ENCODE measurements around the gene CDCA4. TPM values are rescaled to one million over a fixed set of nuclear protein-coding genes. Genes with fewer than 3 reads are reported as not detected.
"Not testable (repeated sequence)": the region's sequence is repeated elsewhere in the genome, so short reads cannot be mapped to it uniquely, and the experiment has no call there.

CDCA4 gene
- total RNA-seq, 1 donor from 2014 or later: 46.9 TPM

DNA sequence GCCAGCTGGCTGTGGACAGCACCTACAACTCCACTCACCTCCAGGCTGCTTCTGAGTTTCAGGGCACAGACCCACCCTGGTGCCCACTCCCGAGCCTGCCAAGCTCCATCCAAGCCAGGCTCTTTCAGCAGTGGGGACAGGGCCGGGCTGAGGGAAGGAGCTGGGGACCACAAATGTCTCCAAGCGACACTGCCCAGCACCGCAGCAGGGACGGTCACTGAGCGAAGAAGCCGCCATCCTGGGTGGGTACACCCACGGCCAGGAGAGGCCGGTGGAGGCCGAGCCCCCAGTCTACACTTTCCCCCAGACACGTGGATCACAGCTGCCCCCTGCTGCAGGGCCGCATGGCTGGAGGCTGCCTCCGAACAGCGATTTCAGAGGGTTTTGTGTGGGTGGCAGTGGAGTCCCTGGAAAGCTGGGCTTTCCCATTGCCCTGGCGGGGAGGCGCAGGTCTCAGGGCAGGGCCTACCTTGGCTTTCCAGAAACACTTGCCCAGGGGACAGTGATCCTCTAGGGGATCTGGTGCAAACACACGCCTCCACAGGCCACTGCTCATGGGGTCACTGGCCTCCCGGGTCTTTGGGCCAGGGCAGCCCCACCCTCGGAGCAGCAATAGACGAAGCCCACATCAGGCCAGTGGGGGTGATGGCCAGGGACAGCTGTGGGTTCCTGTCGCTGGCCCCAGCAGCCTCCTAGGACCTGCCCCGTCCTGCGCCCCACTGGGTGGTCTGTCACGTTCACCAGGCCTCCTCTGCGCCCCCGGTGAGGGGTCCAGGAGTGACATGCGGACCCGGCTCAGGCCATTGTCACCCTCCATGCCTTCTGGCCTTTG lies 45.6 kb upstream of the CDCA4 start:
- DNase-seq (ENCODE audit: low read depth): no peak
- TF ChIP-seq, protein P1, sequence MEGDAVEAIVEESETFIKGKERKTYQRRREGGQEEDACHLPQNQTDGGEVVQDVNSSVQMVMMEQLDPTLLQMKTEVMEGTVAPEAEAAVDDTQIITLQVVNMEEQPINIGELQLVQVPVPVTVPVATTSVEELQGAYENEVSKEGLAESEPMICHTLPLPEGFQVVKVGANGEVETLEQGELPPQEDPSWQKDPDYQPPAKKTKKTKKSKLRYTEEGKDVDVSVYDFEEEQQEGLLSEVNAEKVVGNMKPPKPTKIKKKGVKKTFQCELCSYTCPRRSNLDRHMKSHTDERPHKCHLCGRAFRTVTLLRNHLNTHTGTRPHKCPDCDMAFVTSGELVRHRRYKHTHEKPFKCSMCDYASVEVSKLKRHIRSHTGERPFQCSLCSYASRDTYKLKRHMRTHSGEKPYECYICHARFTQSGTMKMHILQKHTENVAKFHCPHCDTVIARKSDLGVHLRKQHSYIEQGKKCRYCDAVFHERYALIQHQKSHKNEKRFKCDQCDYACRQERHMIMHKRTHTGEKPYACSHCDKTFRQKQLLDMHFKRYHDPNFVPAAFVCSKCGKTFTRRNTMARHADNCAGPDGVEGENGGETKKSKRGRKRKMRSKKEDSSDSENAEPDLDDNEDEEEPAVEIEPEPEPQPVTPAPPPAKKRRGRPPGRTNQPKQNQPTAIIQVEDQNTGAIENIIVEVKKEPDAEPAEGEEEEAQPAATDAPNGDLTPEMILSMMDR (conservative IDR thresholded peaks at IDR 0.05; ENCODE audit: low read depth, low read length): no peak
- no peak overlapping the region for H3K4me3 ChIP-seq (ENCODE audit: low read depth, low read length)

DNA sequence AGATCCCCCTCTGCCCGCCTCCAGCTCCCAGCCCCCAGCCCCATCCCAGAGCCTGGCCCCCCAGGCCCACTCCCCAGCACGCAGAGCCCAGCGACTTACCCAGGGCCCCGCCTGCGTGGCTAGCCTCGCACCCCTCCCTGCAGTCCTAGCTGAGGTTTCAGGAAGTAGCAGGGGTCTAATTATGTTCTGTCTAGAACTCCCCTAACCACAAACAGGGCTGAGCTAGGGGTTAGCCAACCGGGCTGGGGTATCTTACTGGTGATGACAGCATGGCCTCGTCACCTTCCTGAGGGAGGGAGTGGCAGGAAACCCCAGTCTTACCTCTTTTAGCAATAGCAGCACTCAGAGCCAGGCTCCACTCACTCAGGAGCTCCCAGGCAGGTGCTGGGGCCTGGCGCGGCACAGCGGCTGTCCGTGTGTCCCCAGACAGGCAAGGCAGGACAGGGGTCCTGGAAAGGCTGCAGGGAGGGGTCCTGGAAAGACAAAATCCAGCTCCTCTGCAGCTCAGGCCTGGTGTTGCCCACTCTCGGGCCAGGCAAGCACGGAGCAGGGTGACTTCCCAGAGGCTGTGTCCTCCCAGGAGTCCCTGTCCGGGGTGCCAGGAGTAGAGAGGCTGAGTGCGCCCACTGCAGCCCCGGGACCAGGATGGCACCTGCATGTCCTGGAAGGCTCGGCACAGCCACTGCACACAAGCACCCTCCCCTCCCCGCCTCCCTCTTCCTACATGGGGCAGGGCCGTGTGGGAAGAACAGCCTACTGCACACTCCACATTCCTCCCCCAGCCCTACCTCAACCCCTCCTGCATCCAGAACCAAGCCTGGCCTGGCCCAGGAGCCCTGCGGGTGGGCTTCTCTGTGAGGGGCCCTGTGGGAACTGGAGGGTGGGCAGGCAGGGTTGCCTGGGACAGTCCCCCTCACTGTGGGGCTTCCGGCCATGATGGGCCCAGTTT lies 44.7 kb upstream of the CDCA4 start, which contains the start of gene GPR132:
GPR132 (minus strand) TSS at position 151 of the 949 bp plus-strand sequence. CDS start 10,010 bp downstream, outside the sequence.
- no peak within 1 kb of the TSS for H3K4me3 ChIP-seq (ENCODE audit: low read depth, low read length)
- TF ChIP-seq, protein P1 (conservative IDR thresholded peaks at IDR 0.05; ENCODE audit: low read depth, low read length): no peak
- DNase-seq (ENCODE audit: low read depth): no peak

DNA sequence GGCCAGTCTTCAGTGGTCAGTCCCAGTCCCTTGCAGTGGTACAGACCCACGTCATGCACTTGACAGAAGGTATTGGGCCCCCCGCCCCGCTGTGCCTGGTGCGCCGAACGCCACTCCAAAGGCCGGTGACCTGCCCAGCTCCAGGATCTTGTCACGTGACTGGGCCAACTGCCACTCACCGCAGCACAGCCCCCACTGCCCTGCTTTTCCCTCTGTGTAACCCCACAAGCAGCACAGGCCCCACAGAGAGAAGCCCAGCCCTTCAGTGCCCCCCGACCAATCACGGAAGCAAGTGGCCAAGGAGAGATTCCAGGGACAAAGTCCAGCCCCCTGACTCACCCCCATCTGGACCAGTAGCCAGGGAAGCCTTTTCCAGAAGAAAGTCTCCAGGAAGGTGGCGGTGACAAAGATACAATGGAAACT lies 43.8 kb upstream of the CDCA4 start:
- DNase-seq (ENCODE audit: low read depth): no peak
- TF ChIP-seq, protein P1 (conservative IDR thresholded peaks at IDR 0.05; ENCODE audit: low read depth, low read length): no peak
- H3K4me3 ChIP-seq (ENCODE audit: low read depth, low read length): no peak overlapping the region

DNA sequence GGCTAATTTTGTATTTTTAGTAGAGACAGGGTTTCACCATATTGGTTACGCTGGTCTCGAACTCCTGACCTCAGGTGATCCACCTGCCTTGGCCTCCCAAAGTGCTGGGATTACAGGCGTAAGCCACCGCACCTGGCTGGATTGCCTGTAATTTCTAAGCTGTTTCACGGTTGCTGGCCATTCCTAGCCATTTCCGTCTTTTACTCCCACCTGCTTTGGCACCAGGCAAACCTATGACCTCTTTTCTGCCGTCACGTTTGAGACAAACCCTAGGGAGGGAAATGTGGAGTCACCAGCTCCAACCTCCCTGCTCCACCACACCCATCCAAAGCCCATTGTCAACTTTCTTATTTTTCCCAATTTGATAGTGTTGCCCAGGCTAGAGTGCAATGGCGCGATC lies 43.1 kb upstream of the CDCA4 start:
- DNase-seq (ENCODE audit: low read depth): no peak
- H3K4me3 ChIP-seq (ENCODE audit: low read depth, low read length): no peak overlapping the region
- TF ChIP-seq, protein P1 (conservative IDR thresholded peaks at IDR 0.05; ENCODE audit: low read depth, low read length): no peak

DNA sequence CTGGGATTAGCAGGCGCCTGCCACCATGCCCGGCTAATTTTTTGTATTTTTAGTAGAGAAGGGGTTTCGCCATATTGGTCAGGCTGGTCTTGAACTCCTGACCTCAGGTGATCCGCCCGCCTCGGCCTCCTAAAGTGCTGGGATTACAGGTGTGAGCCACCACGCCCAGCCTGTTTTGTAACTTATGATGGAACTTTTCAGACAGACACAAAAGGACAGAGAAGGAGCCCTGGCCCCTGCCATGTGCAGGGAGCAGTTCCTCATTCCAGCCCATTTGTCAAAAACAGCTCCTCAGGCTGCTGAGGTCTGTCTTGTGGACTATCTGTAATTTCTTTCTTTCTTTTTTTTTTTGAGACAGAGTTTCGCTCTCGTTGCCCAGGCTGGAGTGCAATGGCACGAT lies 42.6 kb upstream of the CDCA4 start:
- DNase-seq (ENCODE audit: low read depth); H3K4me3 ChIP-seq (ENCODE audit: low read depth, low read length): not testable (repeated sequence)

DNA sequence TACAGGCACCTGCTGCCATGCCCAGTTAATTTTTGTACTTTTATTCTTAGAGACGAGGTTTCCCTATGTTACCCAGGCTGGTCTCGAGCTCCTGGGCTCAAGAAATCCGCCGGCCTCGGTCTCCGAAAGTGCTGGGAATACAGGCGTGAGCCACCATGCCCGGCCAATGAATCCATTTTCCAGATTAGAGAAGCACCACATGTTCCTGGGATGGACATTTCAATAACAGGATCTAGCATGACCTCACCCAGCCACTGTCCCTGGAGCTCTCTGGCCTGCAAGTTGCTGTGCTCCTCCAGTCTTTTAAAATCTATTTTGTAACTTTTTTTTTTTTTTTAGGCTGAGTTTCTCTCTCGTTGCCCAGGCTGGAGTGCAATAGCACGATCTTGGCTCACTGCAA lies 42.2 kb upstream of the CDCA4 start:
- no peak for DNase-seq (ENCODE audit: low read depth)
- H3K4me3 ChIP-seq (ENCODE audit: low read depth, low read length): no peak overlapping the region

More for the DNA sequence above, 42.2 kb upstream of the CDCA4 start:
- TF ChIP-seq, protein P1 (conservative IDR thresholded peaks at IDR 0.05; ENCODE audit: low read depth, low read length): no peak
